GM18505 (cell line): ENCODE data around the gene ACKR4.
"Not testable (repeated sequence)": the region's sequence is repeated elsewhere in the genome, so short reads cannot be mapped to it uniquely, and the experiment has no call there.

Experiments used
- ATAC-seq: cut with Tn5 transposase; IDR thresholded peaks from one replicate; pipeline ENCODE4 v1.9.1; 2021; ENCODE audit not compliant: unreplicated experiment
- POLR2A ChIP-seq: IDR thresholded peaks from 4 replicates; pipeline ENCODE4 v1.6.1; 2011; ENCODE audit warnings: borderline replicate concordance; ENCODE audit not compliant: insufficient read depth, insufficient read length; ENCODE audit errors: extremely low read depth

Gene ACKR4

GRCh38 chr3:132569580-132569979 lies 27.5 kb upstream of the ACKR4 start:
- no peak for TF ChIP-seq POLR2A
- no peak for ATAC-seq

GRCh38 chr3:132570016-132570415 lies 27.1 kb upstream of the ACKR4 start:
- ATAC-seq: no peak
- no peak for TF ChIP-seq POLR2A

GRCh38 chr3:132573797-132574211 lies 23.3 kb upstream of the ACKR4 start:
- no peak for ATAC-seq
- no peak for TF ChIP-seq POLR2A

DNA sequence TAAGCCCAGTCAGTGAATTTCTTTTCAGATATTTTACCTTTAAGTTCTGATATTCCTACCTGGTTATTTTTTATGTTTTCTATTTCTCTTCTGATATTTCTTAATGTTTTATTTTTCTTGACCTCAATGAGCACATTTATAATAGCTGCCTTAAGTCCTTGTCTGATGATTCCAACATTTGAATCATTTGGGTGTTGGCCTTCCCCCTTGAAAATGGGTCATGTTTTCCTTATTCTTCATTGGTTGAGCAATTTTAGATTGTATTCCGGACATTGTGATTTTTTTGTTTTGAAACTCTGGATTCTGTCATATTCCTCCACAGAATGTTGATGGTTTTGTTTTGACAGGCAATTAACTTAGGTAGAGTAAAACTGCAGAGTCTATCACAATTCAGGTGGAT lies 9.7 kb upstream of the ACKR4 start:
- ATAC-seq: no peak
- no peak for TF ChIP-seq POLR2A

DNA sequence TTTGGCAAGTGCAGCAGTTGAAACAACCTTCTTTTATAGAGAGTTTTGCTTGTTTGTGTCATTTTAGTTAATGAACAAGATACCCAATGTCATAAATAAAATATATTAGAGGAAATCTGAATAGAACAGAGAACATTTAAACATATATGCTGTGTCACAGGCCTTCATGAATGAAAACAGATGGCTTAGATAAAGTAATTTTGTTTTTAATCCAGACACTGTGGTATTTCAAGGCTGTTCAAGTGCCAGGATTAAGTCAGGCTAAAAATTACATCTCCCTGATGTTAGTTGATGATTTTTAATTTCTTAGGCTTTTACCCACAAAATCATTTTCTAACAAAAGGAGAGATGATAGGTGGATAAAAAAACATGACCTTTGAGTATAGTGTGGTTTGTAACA lies 4.9 kb upstream of the ACKR4 start:
- no peak for TF ChIP-seq POLR2A

DNA sequence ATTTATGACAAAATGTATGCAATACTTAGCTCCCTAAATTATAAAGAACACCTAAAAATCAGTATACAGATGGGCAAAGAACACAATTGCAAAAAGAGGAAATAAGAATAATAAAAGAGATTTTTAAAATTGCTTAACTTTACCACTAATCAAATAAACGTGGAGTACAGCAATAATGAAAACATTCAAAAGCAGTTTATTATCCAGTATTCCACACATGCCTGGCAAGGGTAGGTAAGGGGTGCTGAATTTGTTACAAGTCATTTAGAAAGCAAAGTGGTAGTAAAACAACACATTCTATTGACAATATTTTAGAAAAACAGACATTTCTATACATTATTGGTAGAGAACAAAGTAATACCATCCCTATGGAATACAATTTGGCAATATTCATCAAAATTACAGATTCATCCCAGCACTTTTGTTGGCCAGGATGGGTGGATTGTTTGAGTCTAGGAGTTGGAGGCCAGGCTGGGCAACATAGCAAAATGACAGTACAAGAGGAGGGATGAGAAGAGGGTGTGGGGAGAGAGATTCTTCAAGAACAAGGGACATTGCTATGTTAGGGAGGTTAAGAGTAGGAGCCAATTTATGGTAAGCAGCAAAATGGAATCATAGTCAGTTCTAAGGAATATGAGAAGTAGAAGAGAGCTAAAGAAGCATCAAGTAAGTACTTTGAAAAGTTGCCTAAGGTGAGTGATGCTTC lies 3.7 kb upstream of the ACKR4 start:
- no peak for ATAC-seq
- no peak for TF ChIP-seq POLR2A

More for the DNA sequence above, 4.9 kb upstream of the ACKR4 start:
- ATAC-seq: no peak

- TF ChIP-seq POLR2A: no peak
- ATAC-seq: no peak
Measured at GRCh38 chr3:132593947-132594323, 3.1 kb upstream of the ACKR4 start.

DNA sequence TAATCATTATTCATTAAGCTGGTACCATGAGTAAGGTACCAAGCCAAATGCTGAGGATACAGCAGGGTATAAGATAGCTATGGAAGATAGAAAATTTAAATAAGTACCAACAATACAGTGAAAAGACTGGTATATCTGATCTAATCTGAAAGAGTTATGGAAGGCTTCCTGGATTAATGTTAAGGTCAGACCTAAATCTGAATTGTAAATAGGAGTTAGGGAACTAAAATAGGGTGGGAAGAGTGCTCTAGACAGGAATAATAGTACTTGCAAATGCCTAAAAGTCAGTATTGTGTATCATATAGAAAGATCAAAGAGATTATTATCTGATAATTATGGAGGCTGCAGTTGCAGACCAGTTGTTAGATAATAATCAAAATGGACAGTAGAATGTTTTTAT lies 2.6 kb upstream of the ACKR4 start:
- no peak for TF ChIP-seq POLR2A
- no peak for ATAC-seq

GRCh38 chr3:132595014-132595413 lies 2.1 kb upstream of the ACKR4 start:
- TF ChIP-seq POLR2A: no peak
- ATAC-seq: no peak

DNA sequence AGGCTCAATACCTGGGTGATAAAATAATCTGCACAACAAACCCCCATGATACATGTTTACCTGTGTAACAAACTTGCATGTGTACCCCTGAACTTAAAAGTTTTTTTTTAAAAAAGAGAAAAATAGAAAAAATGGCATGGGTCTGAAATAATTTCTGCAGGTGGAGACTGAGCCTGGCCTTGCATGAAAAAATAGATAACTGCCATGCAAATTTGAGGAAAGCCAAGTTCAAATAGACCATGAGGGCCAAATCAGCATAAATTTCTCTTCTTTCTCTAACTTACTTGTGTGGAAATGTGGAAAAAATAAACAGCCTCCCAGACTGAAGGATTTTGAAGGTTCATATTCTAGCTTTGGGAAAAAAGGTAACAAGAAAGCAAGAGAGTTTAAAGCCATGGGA lies 744 bp upstream of the ACKR4 start:
- no peak for ATAC-seq
- no peak for TF ChIP-seq POLR2A

DNA sequence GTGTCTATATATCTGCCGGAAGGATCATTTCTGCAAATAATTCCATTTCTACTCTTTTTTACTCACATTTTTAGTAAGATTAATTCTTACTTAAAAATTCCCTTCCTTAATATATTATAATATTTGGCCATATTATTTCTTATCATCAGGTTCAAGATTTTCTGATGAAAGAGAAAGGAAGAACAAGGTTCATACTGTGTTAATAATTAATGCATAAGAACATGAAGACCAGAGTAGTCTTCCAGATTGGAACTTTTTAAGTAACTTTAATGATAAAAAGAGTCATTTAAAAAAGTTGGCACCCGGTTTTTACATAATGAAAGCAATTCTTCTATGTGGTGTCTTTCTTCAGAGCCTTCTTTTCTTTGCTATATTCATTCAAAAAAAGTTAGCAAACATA lies 590 bp downstream of the ACKR4 start:
- no peak for TF ChIP-seq POLR2A
- ATAC-seq: no peak

- TF ChIP-seq POLR2A: no peak
- ATAC-seq: no peak
Measured at GRCh38 chr3:132598181-132598580, 1.1 kb downstream of the ACKR4 start.

DNA sequence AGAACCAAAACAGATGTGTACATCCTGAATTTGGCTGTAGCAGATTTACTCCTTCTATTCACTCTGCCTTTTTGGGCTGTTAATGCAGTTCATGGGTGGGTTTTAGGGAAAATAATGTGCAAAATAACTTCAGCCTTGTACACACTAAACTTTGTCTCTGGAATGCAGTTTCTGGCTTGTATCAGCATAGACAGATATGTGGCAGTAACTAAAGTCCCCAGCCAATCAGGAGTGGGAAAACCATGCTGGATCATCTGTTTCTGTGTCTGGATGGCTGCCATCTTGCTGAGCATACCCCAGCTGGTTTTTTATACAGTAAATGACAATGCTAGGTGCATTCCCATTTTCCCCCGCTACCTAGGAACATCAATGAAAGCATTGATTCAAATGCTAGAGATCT lies 3.5 kb downstream of the ACKR4 start:
- ATAC-seq: not testable (repeated sequence)

DNA sequence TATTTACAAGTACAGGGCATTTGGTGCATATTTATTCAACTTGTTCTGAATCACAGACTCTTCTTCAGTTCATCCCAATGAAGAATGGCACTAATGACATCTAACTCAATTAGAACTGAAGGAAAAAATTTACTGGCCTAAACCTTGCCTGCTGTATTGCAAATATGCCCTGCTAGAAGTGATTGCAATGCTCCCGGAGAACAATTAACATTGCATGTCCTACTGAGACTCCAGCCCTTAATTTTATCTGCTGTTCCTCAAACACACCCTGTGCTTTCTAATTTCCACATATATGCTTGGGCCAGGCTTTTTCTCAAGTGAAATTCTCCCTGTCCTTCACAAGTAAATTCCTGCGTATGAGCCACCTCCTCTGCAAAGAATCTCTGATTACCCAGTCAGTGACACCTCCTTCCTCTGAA lies 8.3 kb downstream of the ACKR4 start:
- no peak for TF ChIP-seq POLR2A
- no peak for ATAC-seq

- no peak for ATAC-seq
Measured at GRCh38 chr3:132606085-132606484, 9.0 kb downstream of the ACKR4 start.

GRCh38 chr3:132606620-132607019 lies 9.6 kb downstream of the ACKR4 start:
- not testable (repeated sequence) for ATAC-seq

More at GRCh38 chr3:132606085-132606484, 9.0 kb downstream of the ACKR4 start:
- TF ChIP-seq POLR2A: no peak

DNA sequence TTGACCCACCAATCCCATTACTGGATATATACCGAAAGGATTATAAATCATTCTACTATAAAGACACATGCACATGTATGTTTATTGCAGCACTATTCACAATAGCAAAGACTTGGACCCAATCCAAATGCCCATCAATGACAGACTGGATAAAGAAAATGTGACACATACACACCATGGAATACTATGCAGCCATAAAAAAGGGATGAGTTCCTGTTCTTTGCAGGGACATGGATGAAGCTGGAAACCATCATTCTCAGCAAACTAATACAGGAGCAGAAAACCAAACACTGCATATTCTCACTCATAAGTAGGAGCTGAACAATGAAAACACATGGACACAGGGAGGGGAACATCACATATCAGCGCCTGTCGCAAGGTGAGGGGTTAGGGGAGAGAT lies 18.2 kb downstream of the ACKR4 start:
- ATAC-seq: not testable (repeated sequence)
